ENCODE measurements around the gene ABHD17C.

GRCh38 chr15:80745888-80746287, 50.8 kb downstream of the ABHD17C start:
- no peak for TF ChIP-seq CTCF (conservative IDR thresholded peaks at IDR 0.05)
- TF ChIP-seq EZH2 (IDR thresholded peaks at IDR 0.05; ENCODE audit: low read depth): no peak

All from PC-9 (cell line).